ENCODE results near the gene ST6GAL1. TPM values are rescaled to one million over a fixed set of nuclear protein-coding genes. Genes with fewer than 3 reads are reported as not detected.
A peak's percentile ranks its signal among the peaks of the same experiment; 100 is the strongest.

The ST6GAL1 gene
- total and polyA plus RNA-seq, 2 of the 8 experiments (the other 6 are each of a cell fraction or from before 2014, with no cell fraction given) = 62.8 to 80.9 TPM

GRCh38 chr3:186964616-186965015, 34.3 kb downstream of the ST6GAL1 start:
- Histone ChIP-seq H3K9ac (replicated peaks in 1 of 4; ENCODE audit: extremely low read depth in 1 of 4, low read depth in 3 of 4, low read length in 3 of 4) (no peak overlapping the region; a peak in 1 of 7 replicates), H3K36me3 (ENCODE audit: control insufficient read depth in 2 of 4, insufficient read depth in 4 of 4, low read length in 3 of 4) (peaks cover 0 to 38% (median 5%) of the 10 kb centered on the region in 4 experiments; a peak in 5 of 8 replicates), H3K18ac (ENCODE audit: extremely low read depth, low read length) (peak overlapping the region; percentile 26; the same call in 1 of the 2 replicates), H4K91ac (replicated peaks; ENCODE audit: insufficient read length, low read length) (peak overlapping the region; percentile 2), H3K56ac (replicated peaks; ENCODE audit: insufficient read length, low read depth, low read length) (no peak overlapping the region), H3K23me2 (ENCODE audit: low read depth, low read length) (no peaks in the 10 kb centered on the region), H3K23ac (ENCODE audit: insufficient read length) (no peak overlapping the region), H3K4me3 (ENCODE audit: extremely low read depth in 1 of 4, insufficient read depth in 2 of 4, low read depth in 3 of 4, low read length in 4 of 4) (peak overlapping the region in 1 of 4 experiments; percentile 18; a peak in 1 of 8 replicates), H3K4me1 (replicated peaks in 1 of 4; ENCODE audit: control insufficient read depth in 3 of 4, insufficient read depth in 4 of 4, low read length in 3 of 4) (peaks cover 20 to 36% (median 28%) of the 10 kb centered on the region in 4 experiments), H2BK120ac (replicated peaks; ENCODE audit: low read depth, low read length) (no peak overlapping the region), H2BK15ac (ENCODE audit: low read length) (0 out of 2 replicates have a peak overlapping the region, but pooled peaks have one; percentile 47), H3K4me2 (ENCODE audit: insufficient read depth in 1 of 2, low read depth in 2 of 2, low read length in 2 of 2) (peak overlapping the region; percentile 25 to 51), H3K14ac (ENCODE audit: insufficient read length) (no peak overlapping the region), H3K79me1 (ENCODE audit: low read depth, low read length) (peaks cover 13% of the 10 kb centered on the region), H3K9me3 (ENCODE audit: insufficient read depth in 2 of 2, low read depth in 1 of 2, low read length in 1 of 2) (no peaks in the 10 kb centered on the region), H2BK20ac (ENCODE audit: low read length) (peak overlapping the region; percentile 90; the same call in 1 of the 2 replicates), H3K4ac (replicated peaks; ENCODE audit: insufficient read length, low read depth, low read length) (no peak overlapping the region), H4K8ac (ENCODE audit: extremely low read depth, insufficient read depth, low read length) (no peak overlapping the region), H4K20me1 (replicated peaks in 1 of 2; ENCODE audit: control insufficient read depth in 1 of 2, insufficient read depth in 2 of 2, low read length in 2 of 2) (peaks cover 0 to 2% of the 10 kb centered on the region in 2 experiments), H2AFZ (ENCODE audit: low read length) (no peak overlapping the region), H2AK5ac (ENCODE audit: low read depth, low read length) (0 out of 2 replicates have a peak overlapping the region, but pooled peaks have one; percentile 56), H3K27ac (ENCODE audit: low read depth, low read length) (peak overlapping the region; percentile 64), H3K27me3 (replicated peaks in 1 of 4; ENCODE audit: control insufficient read depth in 3 of 4, extremely low read depth in 1 of 4, insufficient read depth in 3 of 4, low read length in 3 of 4) (no peaks in the 10 kb centered on the region), H2BK5ac (ENCODE audit: low read depth, low read length) (peak overlapping the region; percentile 90; the same call in 1 of the 2 replicates), H2BK12ac (ENCODE audit: low read depth, low read length) (0 out of 2 replicates have a peak overlapping the region, but pooled peaks have one; percentile 5), H4K5ac (ENCODE audit: insufficient read length, low read depth, low read length) (no peak overlapping the region), H3K79me2 (ENCODE audit: control insufficient read depth in 1 of 2, insufficient read depth in 2 of 2, low read length in 2 of 2) (peaks cover 6 to 54% of the 10 kb centered on the region in 2 experiments)
- ChIA-PET CTCF (ENCODE audit: partially characterized antibody) (interaction anchor here (1.1 to 2.7 kb wide), 5 partner anchors 115 to 148 kb away, joined by 3 to 9 read pairs (median 3); no protein-coding TSS in a partner anchor), POLR2A (ENCODE audit: partially characterized antibody) (interaction anchor here (1.0 to 2.5 kb wide), 6 partner anchors 8 to 179 kb away, joined by 3 to 7 read pairs (median 6); no protein-coding TSS in a partner anchor)
- no peak for FAIRE-seq
- WGBS, 2 experiments (ENCODE audit: extremely low coverage in 1 of 2, insufficient coverage in 1 of 2, insufficient read length in 1 of 2, insufficient replicate concordance in 2 of 2, low coverage in 1 of 2, low lambda C conversion rate in 2 of 2, missing lambda C conversion rate in 1 of 2) = 29% methylated on average over 9 of the region's 9 CpGs; no CpG with 5 or more reads in 1 of the 2 experiments
- DNase-seq (ENCODE audit: low read depth in 1 of 2, low spot score in 2 of 2) = no peak
- 0 out of 2 replicates have a peak, but pooled peaks have one; percentile 13 for TF ChIP-seq TEAD4 (IDR thresholded peaks at IDR 0.05; ENCODE audit: low read depth, low read length)
- TF ChIP-seq TAF7 (optimal IDR thresholded peaks at IDR 0.05; ENCODE audit: borderline replicate concordance, low read depth, low read length) = no peak

Measured in H1 (cell line).